ENCODE measurements around the gene MDK.

Gene MDK

DNA sequence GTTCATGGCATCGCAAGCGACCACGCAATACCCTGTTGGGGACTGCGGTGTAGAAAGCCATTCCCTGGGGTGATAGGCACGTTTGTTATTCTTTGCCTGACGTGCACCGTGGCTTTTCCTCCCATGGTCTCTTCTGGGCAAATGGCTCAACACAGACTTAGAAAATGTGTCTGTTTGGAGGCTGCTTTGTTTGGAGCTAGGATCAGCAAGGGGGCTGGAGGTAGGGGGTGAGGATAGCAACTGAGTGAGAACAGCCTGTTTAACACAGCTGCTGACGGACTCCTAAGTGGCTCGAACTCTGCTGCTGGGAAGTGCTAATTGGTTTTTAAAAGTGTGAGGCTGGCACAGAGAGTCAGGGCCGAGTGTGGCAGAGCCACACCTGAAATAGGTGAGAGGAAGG is 26.2 kb downstream of the MDK start:
- no peak for DNase-seq

DNA sequence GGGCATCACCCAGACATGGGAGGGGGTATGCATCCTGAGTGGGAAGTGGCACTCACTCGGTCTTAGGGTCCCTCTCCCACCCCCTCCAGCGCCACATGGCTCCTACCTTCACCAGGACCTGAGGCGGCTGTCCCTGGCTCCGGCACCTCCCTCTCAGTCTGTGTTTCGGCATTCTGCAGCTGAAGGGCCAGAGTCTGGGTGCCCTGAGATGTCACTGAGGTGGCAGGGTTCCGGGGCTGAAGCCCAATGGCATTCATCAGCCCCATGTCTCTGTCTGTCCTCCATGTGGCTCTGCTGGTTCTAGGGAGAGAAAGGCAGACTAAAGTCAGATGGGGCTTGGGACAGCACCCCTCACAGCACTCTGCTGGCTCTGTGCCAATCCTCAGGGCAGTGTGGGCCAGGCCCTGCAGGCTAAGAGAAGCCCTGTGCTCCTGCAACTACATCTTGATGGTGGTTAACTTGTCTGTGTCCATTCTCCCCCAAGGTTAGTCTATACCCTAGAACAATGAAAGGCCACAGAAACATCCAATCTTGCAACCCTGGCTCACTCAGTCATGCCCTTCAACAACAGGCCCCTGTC is 27.0 kb downstream of the MDK start:
- DNase-seq: no peak

DNA sequence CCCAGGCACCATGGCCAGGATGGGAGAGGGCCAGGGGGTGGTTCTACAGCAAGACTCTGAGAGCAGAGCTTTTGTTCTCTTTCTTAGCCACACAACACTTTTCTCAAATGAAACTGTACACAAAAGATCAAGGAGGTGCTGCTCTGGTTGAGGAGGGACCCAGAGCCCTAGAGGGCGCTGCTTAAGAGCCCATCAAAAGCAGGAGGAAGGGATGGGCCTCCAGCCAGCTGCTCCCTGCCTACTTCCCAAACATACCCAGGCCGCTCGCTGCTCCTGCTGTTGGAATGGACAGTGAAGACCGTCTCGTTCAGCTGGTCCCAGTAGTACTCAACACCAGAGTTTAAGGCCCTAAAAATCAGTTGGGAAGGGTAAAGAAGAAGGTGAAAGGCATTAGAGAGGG is 28.6 kb downstream of the MDK start:
- DNase-seq: no peak

DNA sequence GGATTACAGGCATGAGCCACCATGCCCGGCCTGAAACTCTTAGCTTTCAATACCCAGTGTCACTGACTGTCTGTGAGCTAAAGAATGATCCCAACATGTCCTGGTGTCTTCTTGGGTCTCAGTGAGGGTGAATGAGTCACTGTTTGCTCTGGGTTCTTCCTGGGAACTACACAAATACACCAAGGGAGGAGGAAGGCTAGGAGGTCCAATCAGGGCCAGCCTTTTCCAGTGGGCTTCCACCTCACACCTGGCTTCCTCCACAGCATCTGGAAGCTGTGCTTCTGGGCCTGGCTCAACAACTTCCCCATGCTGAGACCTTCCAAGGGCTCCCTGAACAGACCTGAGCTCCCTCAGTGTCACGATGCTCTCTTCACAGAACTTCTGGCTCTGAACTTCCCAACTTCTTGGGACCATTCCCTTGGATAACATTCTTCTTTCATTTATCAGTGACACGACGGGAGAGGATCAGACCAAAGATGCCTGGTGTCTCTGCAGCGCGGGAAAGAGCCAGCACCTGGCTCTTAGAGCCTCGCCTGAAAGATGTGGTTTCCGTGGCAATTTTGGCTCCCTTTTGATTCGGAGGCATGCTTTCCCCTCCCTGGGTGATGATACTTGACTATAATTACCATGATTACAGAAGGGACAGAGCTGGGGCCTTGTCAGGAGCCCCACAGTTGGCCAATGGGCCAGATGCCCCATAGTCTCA is 32.4 kb downstream of the MDK start:
- no peak for DNase-seq

DNA sequence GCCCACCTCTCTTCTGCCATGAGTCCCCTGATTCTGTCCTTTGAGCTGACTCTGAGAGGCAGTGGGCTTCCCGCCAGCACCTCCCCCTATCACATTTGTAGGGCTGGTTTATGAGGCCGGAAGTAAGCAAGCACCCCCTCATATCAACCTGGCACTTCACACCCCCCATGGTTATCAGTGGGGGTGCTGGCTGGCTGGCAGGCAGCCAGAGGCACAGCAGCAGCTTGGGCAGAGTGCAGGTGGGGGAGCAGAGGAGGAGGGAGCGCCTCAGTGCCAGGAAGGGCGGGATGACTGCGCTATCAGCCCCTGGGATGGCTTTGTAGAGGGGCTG is 33.0 kb downstream of the MDK start:
- DNase-seq: no peak

DNA sequence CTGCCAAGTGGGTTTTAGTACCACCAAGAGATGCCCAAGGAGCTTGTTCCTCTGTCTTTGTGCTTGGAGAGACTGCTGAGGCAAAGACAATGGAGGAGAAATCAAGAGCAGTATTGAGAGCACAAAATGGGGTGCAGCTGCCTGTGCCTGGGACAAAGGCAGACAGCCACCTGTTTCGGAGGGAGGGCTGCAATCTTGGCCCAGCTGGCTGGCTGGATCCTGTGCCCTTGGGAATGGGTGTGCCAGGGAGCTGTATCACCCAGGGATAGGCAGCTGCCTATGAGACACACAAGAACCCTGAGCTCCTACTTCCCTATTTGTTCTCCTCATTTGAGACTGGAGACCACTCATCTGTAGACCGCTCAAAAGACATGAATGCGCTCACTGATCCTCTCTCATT is 33.4 kb downstream of the MDK start:
- DNase-seq: no peak

DNA sequence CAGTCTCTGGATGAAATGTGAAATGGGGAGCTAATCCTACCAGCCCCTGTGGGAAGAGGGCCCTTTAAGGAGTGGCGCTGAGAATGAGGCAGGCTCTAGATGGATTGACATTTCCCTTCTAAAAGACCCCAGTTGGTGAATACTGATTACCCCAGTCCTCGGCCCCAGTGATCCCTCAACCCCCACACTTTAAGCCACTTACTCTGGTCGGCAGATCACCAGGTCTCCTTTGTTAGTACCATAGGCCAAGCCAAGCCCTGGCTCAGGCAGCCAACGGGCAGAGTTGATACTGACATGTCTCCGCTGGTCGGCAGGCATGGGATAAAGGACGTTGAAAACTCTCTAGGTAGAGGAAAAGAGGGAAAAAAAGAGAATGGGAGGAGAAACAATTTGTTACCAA is 36.2 kb downstream of the MDK start:
- DNase-seq: no peak

DNA sequence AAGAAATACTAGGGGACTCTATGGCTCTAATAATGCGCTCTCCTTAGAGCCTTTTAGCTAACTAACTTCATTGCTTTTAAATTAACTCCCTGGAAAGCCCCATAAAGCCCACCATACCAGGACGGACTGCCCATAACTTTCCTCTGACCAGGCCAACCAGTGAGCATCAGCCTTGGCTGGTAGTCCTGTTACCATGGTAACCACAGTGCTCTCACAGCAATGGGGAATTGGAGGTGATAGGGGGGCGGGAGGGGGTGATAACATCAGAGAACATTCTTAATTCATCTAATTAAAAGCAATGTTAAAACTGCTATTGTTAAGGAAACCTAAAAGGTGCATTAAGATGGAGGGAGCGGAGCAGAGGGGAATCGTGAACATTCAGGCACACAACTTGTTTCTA is 37.3 kb downstream of the MDK start:
- no peak for DNase-seq

DNA sequence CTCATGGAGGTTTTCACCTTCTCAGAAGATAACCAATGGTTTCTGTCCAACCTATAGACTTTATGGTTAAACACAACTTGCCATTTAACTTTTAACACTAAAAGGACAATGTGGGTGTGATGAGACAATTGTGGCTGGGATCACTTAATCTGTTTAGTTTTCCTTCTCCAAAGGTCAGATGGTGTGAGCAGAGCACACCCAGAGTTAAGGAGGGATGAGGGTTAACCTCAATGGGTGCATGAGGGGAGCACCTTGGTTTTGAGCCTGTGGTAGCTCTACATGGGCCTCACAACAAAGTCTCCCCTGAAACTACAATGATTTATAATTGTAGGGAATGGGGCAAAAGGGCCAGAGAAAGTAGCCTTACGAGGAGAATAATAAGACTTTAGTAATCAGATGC is 39.0 kb downstream of the MDK start:
- no peak for DNase-seq

DNA sequence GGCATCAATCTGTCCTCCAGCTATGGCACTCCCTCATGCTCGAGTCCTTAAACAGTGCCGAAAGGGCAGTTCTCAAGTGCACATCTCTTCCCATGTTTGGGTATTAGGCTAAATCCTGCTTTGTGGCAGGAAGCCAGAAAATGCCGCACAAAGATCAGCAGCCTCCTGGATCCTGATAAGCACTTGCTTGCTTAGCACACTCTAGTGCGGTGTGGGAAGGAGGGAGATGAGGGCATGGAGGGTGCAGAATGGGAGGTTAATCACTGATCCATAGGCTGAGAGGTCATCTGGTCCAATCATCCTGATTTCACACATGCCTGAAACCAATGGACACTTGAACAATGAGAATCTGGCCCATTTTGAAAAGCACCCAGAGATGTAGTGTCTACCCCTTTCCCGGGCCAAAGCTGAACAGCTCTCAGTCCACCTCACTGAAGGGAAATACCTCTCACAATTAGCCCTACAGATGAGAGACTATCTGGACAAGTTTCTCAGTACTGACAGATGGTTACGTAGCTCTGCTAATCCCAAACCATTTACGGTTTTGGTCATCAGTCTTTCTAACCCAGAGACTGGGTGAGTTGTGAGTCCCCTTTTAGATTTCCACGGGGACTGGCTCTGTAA is 39.9 kb downstream of the MDK start:
- DNase-seq: no peak

DNA sequence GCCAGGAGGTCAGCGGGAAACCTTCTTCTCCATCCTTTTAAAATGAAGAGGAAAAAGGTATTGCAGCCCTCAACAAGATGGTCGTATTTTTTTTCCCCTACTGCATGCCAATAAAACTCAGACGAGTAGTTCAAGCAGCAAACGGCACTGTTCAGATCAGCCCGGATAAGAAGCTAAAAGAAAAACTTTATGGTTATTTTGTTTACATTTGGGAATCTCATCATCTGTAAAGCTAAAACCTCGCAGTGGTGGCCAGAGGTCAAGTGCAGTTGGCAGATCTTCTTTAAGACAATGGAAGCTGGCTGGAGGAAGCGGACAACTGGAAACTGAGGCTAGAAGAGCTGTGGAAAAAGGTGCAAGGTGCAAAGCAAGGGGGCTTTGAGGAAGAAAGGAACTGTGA is 41.1 kb downstream of the MDK start:
- DNase-seq: no peak

DNA sequence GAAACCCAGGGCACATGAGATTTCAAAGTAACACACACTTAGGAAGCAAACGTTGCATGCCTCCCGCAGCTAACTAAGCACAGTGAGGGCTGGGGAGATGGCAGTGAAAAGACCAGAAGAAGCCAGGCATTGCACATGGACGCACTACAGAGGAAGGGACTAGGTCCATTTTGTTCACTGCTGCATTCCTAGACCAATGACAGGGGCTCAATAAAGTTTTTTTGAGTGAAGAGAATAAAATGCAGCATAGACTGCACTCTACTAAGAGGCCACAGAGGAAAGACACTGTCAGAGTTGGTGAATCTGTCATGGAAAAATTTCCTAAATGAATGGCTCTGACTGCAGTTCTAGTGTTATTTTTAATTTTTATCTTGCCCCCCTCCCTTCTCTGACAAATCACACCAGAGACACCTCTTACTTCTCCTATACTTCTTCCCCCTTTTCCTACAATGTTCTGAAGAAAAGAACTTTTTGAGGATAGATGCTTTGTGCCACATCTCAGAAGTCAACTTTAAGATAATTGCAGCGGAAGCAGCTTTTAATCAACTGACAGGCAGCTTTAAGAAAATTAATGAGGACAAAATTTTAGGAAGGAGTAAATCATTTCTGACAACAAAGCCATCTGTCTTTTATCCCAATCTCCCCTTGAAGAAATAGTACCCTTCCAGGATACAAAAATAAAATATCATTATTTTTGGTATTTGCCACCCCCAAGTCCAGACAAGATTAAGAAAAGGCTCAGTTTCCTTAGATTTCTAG is 44.9 kb downstream of the MDK start:
- DNase-seq: no peak

DNA sequence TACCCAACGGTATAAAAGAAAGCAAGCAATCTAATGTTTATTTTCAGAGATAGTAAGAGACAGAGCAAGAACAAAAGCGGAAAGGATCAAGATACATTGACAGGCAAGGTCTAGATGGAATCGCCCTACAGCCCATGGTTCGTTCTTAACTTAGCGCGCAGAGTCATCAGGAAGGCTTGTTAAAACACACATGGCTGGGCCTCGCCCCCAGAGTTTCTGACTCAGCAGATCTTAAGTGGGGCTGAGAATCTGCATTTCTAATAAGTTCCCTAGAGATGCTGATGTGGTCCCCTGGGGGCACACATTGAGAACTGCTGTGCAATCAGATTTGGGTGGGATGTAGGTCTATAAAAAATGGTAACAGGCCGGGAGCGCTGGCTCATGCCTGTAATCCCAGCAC is 45.9 kb downstream of the MDK start:
- DNase-seq: no peak

DNA sequence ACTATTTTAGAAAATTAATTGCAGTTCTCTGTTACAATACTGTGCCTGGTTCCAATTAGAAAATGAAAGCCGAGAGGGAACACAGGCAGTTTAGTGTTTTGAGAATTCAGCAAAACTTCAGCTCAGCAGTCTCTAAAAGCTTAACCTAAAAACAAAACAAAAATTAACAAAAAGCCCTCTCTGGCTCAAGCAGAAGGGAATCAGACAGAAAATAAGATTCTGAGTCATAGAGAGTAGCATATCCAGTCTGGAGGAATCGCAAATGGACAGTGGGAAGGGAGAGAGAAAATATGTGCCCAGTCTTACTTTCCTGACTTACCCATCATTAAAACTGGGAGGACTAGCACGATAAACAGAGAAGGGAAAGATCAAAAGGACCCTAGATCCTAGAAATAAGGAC is 48.2 kb downstream of the MDK start:
- DNase-seq: no peak

DNA sequence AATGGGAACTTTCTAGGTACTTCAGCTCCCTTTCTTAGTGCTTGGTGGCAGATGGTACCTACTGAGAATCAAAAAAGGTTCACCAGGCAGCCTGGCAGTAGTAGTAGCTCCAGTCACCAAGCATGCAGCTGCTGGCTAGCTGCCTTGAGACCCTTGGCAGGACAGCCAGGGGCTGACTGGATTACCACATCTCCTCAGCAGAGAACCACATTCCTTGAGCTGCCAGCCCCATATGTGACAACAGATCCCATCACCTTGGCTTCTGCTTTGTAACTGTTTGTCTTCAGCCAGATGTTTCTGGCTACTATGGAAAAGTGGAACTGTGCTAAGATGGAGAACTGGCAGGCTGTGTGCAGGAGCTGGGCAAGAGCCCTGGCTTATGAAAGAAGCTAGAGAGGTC is 49.7 kb downstream of the MDK start:
- no peak for DNase-seq
